Panc1 (cell line): Measurements from ENCODE around the gene RAB3GAP2. TPM values are rescaled to one million over a fixed set of nuclear protein-coding genes. Genes with fewer than 3 reads are reported as not detected.

Experiments used
- ATAC-seq: fragments of 200-7000 bp; cut with Tn5 transposase; 2 replicates; pipeline ENCODE4 v1.9.1; 2020; ENCODE audit warnings: mild to moderate bottlenecking, moderate library complexity
- BruUV-seq: library from RNA; stranded (reverse); fragments of 400-500 nt; replicated peaks from 2 replicates; lab custom pipeline; 2021; lab: Mats Ljungman, UMichigan
- CTCF ChIA-PET: fragments of 300-600 bp; sonication (Branson Sonifier 250); formaldehyde crosslinking; loops from one replicate; lab custom pipeline; 2022; ENCODE audit warnings: antibody characterized with exemption; lab: Charles Lee
- POLR2A ChIA-PET: fragments of 300-600 bp; sonication (Branson Sonifier 250); formaldehyde crosslinking; loops from one replicate; lab custom pipeline; 2022; ENCODE audit warnings: antibody characterized with exemption; lab: Charles Lee
- DNase-seq: peaks from one replicate; pipeline ENCODE4 v3.0.0-alpha.2; 2010; ENCODE audit warnings: low read depth, low spot score
- H3K27ac ChIP-seq: 2 replicates; pipeline ENCODE4 v1.5.1; 2011; ENCODE audit warnings: mild to moderate bottlenecking, low read length, inconsistent platforms
- H3K27me3 ChIP-seq: fragments of 200-500 bp; sonication (Bioruptor generic); 2 replicates; pipeline ENCODE4 v1.6.0; 2014; ENCODE audit warnings: low read length, inconsistent platforms; ENCODE audit not compliant: control insufficient read depth, insufficient read depth
- H3K36me3 ChIP-seq: fragments of 200-500 bp; sonication (Bioruptor generic); 2 replicates; pipeline ENCODE4 v1.5.1; 2014; ENCODE audit warnings: inconsistent platforms, mild to moderate bottlenecking, low read length, moderate library complexity; ENCODE audit not compliant: control insufficient read depth, insufficient read depth
- H3K4me1 ChIP-seq: 2 replicates; pipeline ENCODE4 v1.5.1; 2011; ENCODE audit warnings: inconsistent platforms, mild to moderate bottlenecking, low read length, moderate library complexity; ENCODE audit not compliant: control insufficient read depth, insufficient read depth
- H3K4me3 ChIP-seq, 2 experiments: 2 replicates each; pipeline ENCODE4 v1.5.1; 2011 to 2012; ENCODE audit warnings: low read depth in 2 of 2, low read length in 2 of 2, mild to moderate bottlenecking in 2 of 2, inconsistent platforms in 1 of 2, moderate library complexity in 1 of 2
- H3K9me3 ChIP-seq: fragments of 200-500 bp; sonication (Bioruptor generic); 2 replicates; pipeline ENCODE4 v1.5.1; 2014; ENCODE audit warnings: low read depth, mild to moderate bottlenecking, inconsistent platforms, low read length, moderate library complexity; ENCODE audit not compliant: control insufficient read depth, insufficient read depth
- POLR2AphosphoS5 ChIP-seq: IDR thresholded peaks from 2 replicates; pipeline ENCODE4 v1.6.1; 2012; ENCODE audit warnings: mild to moderate bottlenecking, low read depth, low read length, moderate library complexity
- REST ChIP-seq, 2 experiments: IDR thresholded peaks; 2 replicates each; pipeline ENCODE4 v1.6.1; 2011 to 2012; ENCODE audit warnings: low read depth in 2 of 2, control low read depth in 1 of 2, low read length in 1 of 2, mild to moderate bottlenecking in 1 of 2, moderate library complexity in 1 of 2; ENCODE audit not compliant: insufficient read depth in 1 of 2
- SIN3A ChIP-seq: IDR thresholded peaks from 2 replicates; pipeline ENCODE4 v1.6.1; 2012; ENCODE audit warnings: low read depth, mild to moderate bottlenecking, low read length, moderate library complexity, borderline replicate concordance; ENCODE audit not compliant: insufficient read depth
- TCF7L2 ChIP-seq: IDR thresholded peaks from 2 replicates; pipeline ENCODE4 v1.6.1; 2011; ENCODE audit warnings: mild to moderate bottlenecking, low read depth, low read length, inconsistent platforms
- in situ Hi-C: cut with HindIII; loops from 2 replicates; pipeline ENCODE4 v1.10.0; 2016; ENCODE audit warnings: low sequenced_read_pairs, low pct_unique_long_range_greater_than_20kb
- intact Hi-C: fragments of 100-400 bp; cut with micrococcal nuclease; formaldehyde crosslinking; loops from one replicate; pipeline ENCODE4 v1.10.0; 2022; ENCODE audit not compliant: unreplicated experiment
- total RNA-seq: library from RNA; stranded (reverse); gene quantifications from one replicate; pipeline ENCODE4 v1.2.1, GENCODE V29; 2021; ENCODE audit not compliant: unreplicated experiment
- TF ChIP-seq, protein P1 (sequence below): fragments of 450-650 bp; IDR thresholded peaks from 2 replicates; pipeline ENCODE4 v1.5.1; 2017; ENCODE audit warnings: mild to moderate bottlenecking

Gene RAB3GAP2
- total RNA-seq, 1 experiment from 2014 or later = 39.0 TPM

DNA sequence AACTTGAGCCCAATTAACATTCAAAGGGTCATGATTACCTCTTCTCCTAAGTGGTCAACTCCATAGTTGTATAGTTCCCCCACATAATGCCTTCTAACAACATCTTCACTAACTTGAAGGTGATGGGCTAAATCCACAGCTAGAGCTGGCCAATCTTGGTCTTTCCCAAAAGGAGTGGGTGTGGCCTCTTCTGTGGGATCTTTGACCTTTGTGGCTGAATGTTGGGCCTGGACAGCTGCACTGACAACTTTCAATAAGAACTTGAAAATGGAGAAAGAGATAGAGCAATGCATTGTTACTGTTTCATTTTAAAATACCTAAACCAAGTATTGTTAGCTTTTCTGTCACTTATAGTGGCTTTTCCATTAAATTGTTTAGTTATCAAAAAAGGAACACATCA, 119.1 kb downstream of the RAB3GAP2 start:
- Histone ChIP-seq H3K27me3 (no peaks in the 10 kb centered on the region), H3K4me1 (no peaks in the 10 kb centered on the region), H3K4me3 (no peak overlapping the region), H3K9me3 (no peaks in the 10 kb centered on the region), H3K36me3 (peaks cover 28% of the 10 kb centered on the region), H3K27ac (no peak overlapping the region)
- TF ChIP-seq SIN3A (no peak), REST (IDR thresholded peaks at IDR 0.05; ENCODE audit: insufficient read depth in 1 of 2, low read depth in 2 of 2, low read length in 1 of 2) (no peak), TCF7L2 (no peak), POLR2AphosphoS5 (no peak)
- TF ChIP-seq, protein P1, sequence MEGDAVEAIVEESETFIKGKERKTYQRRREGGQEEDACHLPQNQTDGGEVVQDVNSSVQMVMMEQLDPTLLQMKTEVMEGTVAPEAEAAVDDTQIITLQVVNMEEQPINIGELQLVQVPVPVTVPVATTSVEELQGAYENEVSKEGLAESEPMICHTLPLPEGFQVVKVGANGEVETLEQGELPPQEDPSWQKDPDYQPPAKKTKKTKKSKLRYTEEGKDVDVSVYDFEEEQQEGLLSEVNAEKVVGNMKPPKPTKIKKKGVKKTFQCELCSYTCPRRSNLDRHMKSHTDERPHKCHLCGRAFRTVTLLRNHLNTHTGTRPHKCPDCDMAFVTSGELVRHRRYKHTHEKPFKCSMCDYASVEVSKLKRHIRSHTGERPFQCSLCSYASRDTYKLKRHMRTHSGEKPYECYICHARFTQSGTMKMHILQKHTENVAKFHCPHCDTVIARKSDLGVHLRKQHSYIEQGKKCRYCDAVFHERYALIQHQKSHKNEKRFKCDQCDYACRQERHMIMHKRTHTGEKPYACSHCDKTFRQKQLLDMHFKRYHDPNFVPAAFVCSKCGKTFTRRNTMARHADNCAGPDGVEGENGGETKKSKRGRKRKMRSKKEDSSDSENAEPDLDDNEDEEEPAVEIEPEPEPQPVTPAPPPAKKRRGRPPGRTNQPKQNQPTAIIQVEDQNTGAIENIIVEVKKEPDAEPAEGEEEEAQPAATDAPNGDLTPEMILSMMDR = no peak
- ChIA-PET POLR2A (no interaction called here), CTCF (no interaction called here)
- DNase-seq (no peak), ATAC-seq (no peak)
- intact Hi-C loops = no loop called here
- no TSS peak for BruUV-seq
- in situ Hi-C loops = no loop called here

DNA sequence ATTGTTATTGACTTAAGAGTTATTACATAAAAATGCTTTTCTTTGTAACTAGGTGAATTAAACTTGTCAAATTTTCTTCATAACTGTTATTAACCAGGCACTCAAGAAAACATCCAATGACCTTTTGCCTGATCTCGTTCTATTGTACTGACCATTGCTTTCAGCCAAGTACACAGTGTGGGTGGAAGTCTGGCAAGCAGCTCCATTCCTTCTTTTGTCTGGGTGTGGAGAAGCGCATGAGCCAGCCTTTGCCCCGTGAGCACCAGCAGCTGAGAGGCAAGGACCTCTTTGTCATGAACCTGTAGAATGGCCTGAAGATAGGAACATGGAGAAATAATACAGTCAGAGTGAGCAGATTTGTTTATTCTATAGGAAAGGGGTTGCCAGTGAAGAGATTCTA, 120.8 kb downstream of the RAB3GAP2 start:
- POLR2A ChIA-PET = no interaction called here
- TF ChIP-seq POLR2AphosphoS5 (no peak), REST (IDR thresholded peaks at IDR 0.05; ENCODE audit: insufficient read depth in 1 of 2, low read depth in 2 of 2, low read length in 1 of 2) (no peak), TCF7L2 (no peak), SIN3A (no peak)
- TF ChIP-seq, protein P1 = no peak
- ATAC-seq (no peak), DNase-seq (no peak)
- Histone ChIP-seq H3K4me1 (no peaks in the 10 kb centered on the region), H3K27ac (no peak overlapping the region), H3K9me3 (no peaks in the 10 kb centered on the region), H3K36me3 (peaks cover 33% of the 10 kb centered on the region), H3K27me3 (no peaks in the 10 kb centered on the region), H3K4me3 (no peak overlapping the region)
- in situ Hi-C loops = no loop called here
- intact Hi-C loops = no loop called here
- BruUV-seq = no TSS peak
- CTCF ChIA-PET = no interaction called here
